Measurements from ENCODE around the gene FBXL13. TPM values are rescaled to one million over a fixed set of nuclear protein-coding genes. Genes with fewer than 3 reads are reported as not detected.
"Not testable (repeated sequence)": the region's sequence is repeated elsewhere in the genome, so short reads cannot be mapped to it uniquely, and the experiment has no call there.

FBXL13 gene
- total RNA-seq, 4 donors from 2014 or later, result 0.20 to 3.5 (median 1.8) TPM

- Histone ChIP-seq H3K9me3 (peaks cover 0 to 5% (median 0%) of the 10 kb centered on the region in 4 donors), H3K36me3 (no peaks in the 10 kb centered on the region), H3K4me3 (no peak overlapping the region), H3K27me3 (no peaks in the 10 kb centered on the region), H3K4me1 (no peaks in the 10 kb centered on the region), H3K27ac (no peak overlapping the region)
- WGBS, 2 donors, result 75 to 89% methylated on average over 1 of the region's 1 CpG
- no peak for DNase-seq (ENCODE audit: low spot score in 2 of 2)
- TF ChIP-seq, protein P1, sequence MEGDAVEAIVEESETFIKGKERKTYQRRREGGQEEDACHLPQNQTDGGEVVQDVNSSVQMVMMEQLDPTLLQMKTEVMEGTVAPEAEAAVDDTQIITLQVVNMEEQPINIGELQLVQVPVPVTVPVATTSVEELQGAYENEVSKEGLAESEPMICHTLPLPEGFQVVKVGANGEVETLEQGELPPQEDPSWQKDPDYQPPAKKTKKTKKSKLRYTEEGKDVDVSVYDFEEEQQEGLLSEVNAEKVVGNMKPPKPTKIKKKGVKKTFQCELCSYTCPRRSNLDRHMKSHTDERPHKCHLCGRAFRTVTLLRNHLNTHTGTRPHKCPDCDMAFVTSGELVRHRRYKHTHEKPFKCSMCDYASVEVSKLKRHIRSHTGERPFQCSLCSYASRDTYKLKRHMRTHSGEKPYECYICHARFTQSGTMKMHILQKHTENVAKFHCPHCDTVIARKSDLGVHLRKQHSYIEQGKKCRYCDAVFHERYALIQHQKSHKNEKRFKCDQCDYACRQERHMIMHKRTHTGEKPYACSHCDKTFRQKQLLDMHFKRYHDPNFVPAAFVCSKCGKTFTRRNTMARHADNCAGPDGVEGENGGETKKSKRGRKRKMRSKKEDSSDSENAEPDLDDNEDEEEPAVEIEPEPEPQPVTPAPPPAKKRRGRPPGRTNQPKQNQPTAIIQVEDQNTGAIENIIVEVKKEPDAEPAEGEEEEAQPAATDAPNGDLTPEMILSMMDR (IDR thresholded peaks at IDR 0.05), result no peak
- TF ChIP-seq POLR2A (IDR thresholded peaks at IDR 0.05) (no peak), EP300 (IDR thresholded peaks at IDR 0.05) (no peak)
Measured at GRCh38 chr7:103010211-103010610, 64.4 kb downstream of the FBXL13 start.

DNA sequence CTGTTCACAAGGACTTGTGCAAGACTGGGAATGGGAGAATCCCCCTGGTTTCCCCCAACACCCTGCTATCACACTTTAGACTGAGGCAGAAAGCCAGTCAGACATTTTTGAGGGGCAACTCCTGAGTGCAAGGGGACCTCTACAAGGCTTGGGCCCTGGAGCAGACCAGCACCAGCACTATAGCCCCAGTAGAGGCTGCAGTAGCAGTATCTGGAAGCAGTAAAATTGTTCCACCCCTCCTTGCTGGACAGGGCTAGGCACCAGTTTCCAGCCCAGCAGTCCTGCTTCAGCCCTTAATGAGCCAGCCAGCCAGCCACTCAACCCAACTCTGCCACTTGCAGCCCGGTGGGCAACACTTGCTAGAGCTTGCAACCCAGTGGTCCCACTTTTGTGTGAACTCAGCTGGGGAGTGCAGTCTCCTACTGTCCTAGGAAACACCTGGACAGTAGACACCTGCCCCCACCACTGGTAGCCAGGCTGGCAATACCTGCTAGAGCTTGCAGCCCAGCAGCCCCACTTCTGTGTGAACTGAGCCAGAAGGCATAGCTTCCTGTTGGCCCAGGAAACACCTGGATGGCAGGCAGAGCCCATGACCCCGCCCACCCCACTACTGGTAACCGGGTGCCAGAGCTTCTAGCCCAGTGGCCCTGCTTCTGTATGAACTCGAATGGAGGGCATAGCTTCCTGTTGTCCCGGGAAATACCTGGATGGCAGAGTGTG is 65.0 kb downstream of the FBXL13 start:
- H3K36me3 ChIP-seq, result no peaks in the 10 kb centered on the region
- H3K4me1 ChIP-seq, result no peaks in the 10 kb centered on the region
- H3K27ac ChIP-seq, result no peak overlapping the region
- H3K4me3 ChIP-seq, result no peak overlapping the region
- no peaks in the 10 kb centered on the region for H3K27me3 ChIP-seq
- no peak for DNase-seq (ENCODE audit: low spot score in 2 of 2)
- TF ChIP-seq, protein P1 (IDR thresholded peaks at IDR 0.05), result no peak
- no peak for TF ChIP-seq POLR2A (IDR thresholded peaks at IDR 0.05)
- no peak for TF ChIP-seq EP300 (IDR thresholded peaks at IDR 0.05)
- no peaks in the 10 kb centered on the region for H3K9me3 ChIP-seq
- 72 to 88% methylated on average over 1 to 5 of the region's 5 CpGs for WGBS, 2 donors

GRCh38 chr7:103003004-103003403 is 71.6 kb downstream of the FBXL13 start:
- Histone ChIP-seq H3K36me3 (peaks cover 0 to 6% (median 0%) of the 10 kb centered on the region in 3 donors), H3K27ac (no peak overlapping the region), H3K4me3 (no peak overlapping the region), H3K4me1 (no peaks in the 10 kb centered on the region), H3K9me3 (peaks cover 0 to 28% (median 5%) of the 10 kb centered on the region in 4 donors), H3K27me3 (no peaks in the 10 kb centered on the region)
- no peak for DNase-seq (ENCODE audit: low spot score in 2 of 2)
- WGBS, 2 donors, result 92 to 100% methylated on average over 1 of the region's 1 CpG
- TF ChIP-seq EP300 (IDR thresholded peaks at IDR 0.05) (no peak), POLR2A (IDR thresholded peaks at IDR 0.05) (no peak)
- TF ChIP-seq, protein P1 (IDR thresholded peaks at IDR 0.05), result no peak

DNA sequence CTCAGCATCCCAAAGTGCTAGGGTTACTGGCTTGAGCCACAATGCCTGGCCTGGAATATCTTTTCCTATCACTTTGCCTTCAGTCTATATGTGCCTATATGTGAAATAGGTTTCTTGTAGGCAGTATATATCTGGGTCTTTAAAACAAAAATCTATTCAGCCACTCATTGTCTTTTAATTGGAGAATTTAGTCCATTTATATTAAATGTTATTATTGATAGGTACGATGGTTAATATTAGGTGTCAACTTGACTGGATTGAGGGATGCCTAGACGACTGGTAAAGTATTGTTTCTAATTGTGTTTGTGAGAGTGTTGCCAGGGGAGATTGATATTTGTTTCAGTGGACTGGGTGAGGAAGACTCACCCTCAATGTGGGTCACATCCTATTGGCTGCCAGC is 73.4 kb downstream of the FBXL13 start:
- 87 to 93% methylated on average over 2 of the region's 2 CpGs for WGBS, 2 donors
- Histone ChIP-seq H3K27ac (no peak overlapping the region), H3K4me1 (no peaks in the 10 kb centered on the region), H3K36me3 (peaks cover 0 to 6% (median 0%) of the 10 kb centered on the region in 3 donors), H3K4me3 (no peak overlapping the region), H3K9me3 (peaks cover 0 to 28% (median 5%) of the 10 kb centered on the region in 4 donors), H3K27me3 (no peaks in the 10 kb centered on the region)
- TF ChIP-seq, protein P1 (IDR thresholded peaks at IDR 0.05), result no peak
- no peak for TF ChIP-seq EP300 (IDR thresholded peaks at IDR 0.05)
- TF ChIP-seq POLR2A (IDR thresholded peaks at IDR 0.05), result no peak
- no peak for DNase-seq (ENCODE audit: low spot score in 2 of 2)

- no peaks in the 10 kb centered on the region for H3K27me3 ChIP-seq
- no peaks in the 10 kb centered on the region for H3K36me3 ChIP-seq
- H3K4me1 ChIP-seq, result peaks cover 0 to 20% (median 6%) of the 10 kb centered on the region in 4 donors
- no peak for DNase-seq (ENCODE audit: low spot score in 2 of 2)
- TF ChIP-seq, protein P1 (IDR thresholded peaks at IDR 0.05), result no peak
- no peak for TF ChIP-seq POLR2A (IDR thresholded peaks at IDR 0.05)
- TF ChIP-seq EP300 (IDR thresholded peaks at IDR 0.05), result no peak
- no peak overlapping the region for H3K4me3 ChIP-seq
- 93 to 94% methylated on average over 5 of the region's 5 CpGs for WGBS, 2 donors
- no peak overlapping the region for H3K27ac ChIP-seq
- H3K9me3 ChIP-seq, result peaks cover 0 to 12% (median 0%) of the 10 kb centered on the region in 4 donors
Measured at GRCh38 chr7:102996957-102997356, 77.6 kb downstream of the FBXL13 start.

GRCh38 chr7:102995609-102996008 is 79.0 kb downstream of the FBXL13 start:
- H3K27ac ChIP-seq; H3K27me3 ChIP-seq; H3K36me3 ChIP-seq; H3K9me3 ChIP-seq; H3K4me3 ChIP-seq; DNase-seq (ENCODE audit: low spot score in 2 of 2): not testable (repeated sequence)
- WGBS, 2 donors, result 98 to 99% methylated on average over 5 of the region's 5 CpGs
- H3K4me1 ChIP-seq, result peaks cover 0 to 20% (median 6%) of the 10 kb centered on the region in 4 donors
